Hematopoietic multipotent progenitor cell treated with erythropoietin and hydrocortisone succinate and interleukin-3 and kit ligand, for 4 days (in vitro differentiated cells): ENCODE results near the gene PYGL.

Source experiments
- DNase-seq: peaks from one replicate; pipeline ENCODE4 v3.0.0-alpha.2; 2015

The PYGL gene

DNA sequence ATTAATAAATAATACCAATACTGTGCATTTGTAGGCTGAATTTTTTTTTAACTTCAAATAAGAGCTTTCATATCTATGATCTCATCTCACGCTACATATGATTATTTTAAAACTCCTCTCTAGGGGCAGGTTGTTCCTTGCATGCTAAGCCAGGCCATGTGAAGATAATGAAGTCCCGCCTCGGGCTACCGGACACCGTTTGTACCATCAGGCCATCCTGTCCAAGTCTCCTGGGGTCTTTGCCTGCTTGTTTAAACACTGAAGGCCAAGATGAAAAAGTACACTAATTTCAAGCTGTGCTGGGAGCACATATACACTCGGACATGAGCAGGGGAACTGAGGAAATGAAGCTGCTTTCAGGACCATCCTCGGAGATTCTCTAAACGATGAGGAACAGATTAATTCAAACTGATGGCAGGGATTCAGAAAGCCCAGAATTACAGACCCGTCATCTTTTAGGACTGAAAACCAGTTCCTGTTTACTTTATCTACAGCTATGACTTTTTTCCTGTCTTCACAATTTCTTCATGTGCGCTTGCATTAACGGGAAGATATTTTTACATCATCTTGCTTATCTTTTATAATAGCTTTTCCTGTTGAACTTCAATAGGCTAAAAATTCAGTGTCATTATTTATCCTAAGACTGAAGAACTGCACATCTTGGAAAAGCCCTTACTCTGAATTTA is 78.7 kb downstream of the PYGL start:
- peak; percentile 64 for DNase-seq

GRCh38 chr14:50864946-50865345 is 79.3 kb downstream of the PYGL start:
- DNase-seq: no peak

DNA sequence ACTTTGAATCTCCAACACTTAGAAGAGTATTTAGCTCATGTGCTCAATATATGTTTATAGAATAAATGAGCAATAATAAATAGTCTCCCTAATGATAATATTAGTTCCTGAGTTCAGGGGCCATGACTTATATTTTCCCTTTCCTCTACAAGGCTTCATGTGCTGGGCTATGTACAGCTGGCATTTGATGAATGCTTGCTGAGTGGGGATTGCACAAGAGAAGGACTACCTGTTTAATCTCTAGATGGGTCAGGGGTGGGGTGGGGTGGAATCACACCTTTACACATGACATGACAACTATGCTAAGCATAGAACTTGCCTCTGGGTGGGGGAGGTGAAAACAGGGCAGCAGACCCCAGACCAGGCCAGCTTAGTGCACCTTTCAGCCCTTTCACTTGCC is 80.0 kb downstream of the PYGL start:
- DNase-seq: no peak

GRCh38 chr14:50862036-50862570 is 82.2 kb downstream of the PYGL start:
- DNase-seq: no peak

- peak; percentile 93 for DNase-seq
These were observed 83.7 kb downstream of the PYGL start for GRCh38 chr14:50860478-50861086.

GRCh38 chr14:50859296-50859624 is 85.0 kb downstream of the PYGL start:
- peak; percentile 21 for DNase-seq

DNA sequence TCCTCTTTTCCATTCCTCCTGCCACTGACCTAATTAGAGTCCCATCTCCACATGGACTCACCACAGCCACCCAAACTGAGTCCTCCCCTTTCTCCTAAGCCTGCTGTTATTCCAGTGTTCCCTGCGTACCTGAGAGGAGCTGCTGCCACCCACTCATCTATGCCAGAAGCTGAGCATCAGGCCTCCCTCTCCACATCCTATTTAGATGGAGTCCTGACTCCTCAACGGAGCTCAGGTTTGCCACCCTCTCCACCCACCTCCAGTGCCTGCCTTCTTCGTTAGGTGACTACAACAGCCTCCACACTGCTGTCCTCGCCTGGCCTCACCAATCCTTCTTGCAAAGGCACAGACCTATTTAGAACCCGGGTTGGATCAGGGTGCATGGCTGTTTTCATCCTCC is 87.6 kb downstream of the PYGL start:
- DNase-seq: no peak

GRCh38 chr14:50855558-50855957 is 88.7 kb downstream of the PYGL start:
- peak; percentile 22 for DNase-seq
